ENCODE data around the gene ACADS.

The ACADS gene

DNA sequence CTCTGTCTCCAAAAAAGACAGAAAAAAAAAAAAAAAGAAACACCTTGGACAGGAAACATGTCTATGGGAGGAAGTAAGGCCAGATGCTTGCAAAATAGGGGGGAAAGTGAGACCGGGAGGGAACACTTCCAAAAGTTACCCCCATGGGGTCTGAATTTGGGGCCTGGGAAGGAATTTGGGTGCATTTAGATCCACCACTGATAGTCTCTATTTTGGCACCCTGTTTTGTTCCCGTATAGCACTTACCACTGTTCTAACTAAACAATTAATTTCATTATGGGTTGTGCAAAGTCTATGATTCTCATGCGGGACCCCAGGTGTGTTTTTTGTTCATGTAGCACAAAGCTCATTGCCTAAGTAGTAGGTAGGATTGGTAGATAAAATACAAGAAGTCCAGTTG, 40.1 kb upstream of the ACADS start:
- Histone ChIP-seq H3K4me3 (peak overlapping the region; percentile 78 to 87), H3K4me1 (peaks cover 0 to 34% (median 28%) of the 10 kb centered on the region in 4 donors), H3K9me3 (no peaks in the 10 kb centered on the region), H3K36me3 (no peaks in the 10 kb centered on the region), H3K27ac (peak overlapping the region; percentile 91 to 92), H3K27me3 (no peaks in the 10 kb centered on the region)
- no peak for DNase-seq
- TF ChIP-seq, protein P1, sequence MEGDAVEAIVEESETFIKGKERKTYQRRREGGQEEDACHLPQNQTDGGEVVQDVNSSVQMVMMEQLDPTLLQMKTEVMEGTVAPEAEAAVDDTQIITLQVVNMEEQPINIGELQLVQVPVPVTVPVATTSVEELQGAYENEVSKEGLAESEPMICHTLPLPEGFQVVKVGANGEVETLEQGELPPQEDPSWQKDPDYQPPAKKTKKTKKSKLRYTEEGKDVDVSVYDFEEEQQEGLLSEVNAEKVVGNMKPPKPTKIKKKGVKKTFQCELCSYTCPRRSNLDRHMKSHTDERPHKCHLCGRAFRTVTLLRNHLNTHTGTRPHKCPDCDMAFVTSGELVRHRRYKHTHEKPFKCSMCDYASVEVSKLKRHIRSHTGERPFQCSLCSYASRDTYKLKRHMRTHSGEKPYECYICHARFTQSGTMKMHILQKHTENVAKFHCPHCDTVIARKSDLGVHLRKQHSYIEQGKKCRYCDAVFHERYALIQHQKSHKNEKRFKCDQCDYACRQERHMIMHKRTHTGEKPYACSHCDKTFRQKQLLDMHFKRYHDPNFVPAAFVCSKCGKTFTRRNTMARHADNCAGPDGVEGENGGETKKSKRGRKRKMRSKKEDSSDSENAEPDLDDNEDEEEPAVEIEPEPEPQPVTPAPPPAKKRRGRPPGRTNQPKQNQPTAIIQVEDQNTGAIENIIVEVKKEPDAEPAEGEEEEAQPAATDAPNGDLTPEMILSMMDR (IDR thresholded peaks at IDR 0.05) = no peak
- intact Hi-C loops (cut with DNase I; ENCODE audit: low total_unique reads) = loop anchor here (5.0 kb wide), 1 partner anchor 38 kb away; no protein-coding TSS in a partner anchor

DNA sequence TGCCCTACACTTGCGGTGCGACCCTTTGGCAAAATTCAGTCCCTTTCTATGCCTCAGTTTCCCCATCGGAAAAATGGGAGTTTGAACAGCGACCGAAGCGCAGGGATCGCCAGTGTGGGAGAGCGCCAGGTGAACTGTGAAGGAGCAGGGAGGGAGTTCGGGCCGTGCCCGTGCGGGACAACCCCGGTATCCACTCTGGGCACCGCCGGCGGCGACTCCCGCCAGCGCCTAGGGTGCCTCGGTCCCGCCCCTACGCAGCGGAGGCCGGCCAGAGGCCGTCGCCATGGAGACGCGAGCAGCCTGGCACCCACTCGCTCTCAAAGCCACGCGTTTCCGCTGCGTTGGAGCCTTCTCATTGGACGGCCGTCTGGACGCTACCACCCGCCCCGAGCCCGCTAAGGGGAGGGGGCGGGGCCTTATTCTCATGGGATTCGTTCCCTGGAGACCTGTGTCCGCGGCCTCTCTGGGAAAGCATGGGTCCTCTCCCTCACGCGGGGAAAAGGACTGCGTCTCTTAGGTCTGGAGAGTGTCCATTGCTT, 39.4 kb upstream of the ACADS start:
- Histone ChIP-seq H3K4me1 (peaks cover 0 to 38% (median 28%) of the 10 kb centered on the region in 4 donors), H3K36me3 (no peaks in the 10 kb centered on the region), H3K27ac (peak overlapping the region; percentile 91 to 92), H3K4me3 (peak overlapping the region; percentile 78 to 87), H3K27me3 (no peaks in the 10 kb centered on the region), H3K9me3 (no peaks in the 10 kb centered on the region)
- TF ChIP-seq, protein P1 (IDR thresholded peaks at IDR 0.05) = no peak
- DNase-seq = peak; percentile 97 to 99
- intact Hi-C loops (cut with DNase I; ENCODE audit: low total_unique reads) = loop anchor here (5.0 kb wide), 1 partner anchor 39 kb away; no protein-coding TSS in a partner anchor

DNA sequence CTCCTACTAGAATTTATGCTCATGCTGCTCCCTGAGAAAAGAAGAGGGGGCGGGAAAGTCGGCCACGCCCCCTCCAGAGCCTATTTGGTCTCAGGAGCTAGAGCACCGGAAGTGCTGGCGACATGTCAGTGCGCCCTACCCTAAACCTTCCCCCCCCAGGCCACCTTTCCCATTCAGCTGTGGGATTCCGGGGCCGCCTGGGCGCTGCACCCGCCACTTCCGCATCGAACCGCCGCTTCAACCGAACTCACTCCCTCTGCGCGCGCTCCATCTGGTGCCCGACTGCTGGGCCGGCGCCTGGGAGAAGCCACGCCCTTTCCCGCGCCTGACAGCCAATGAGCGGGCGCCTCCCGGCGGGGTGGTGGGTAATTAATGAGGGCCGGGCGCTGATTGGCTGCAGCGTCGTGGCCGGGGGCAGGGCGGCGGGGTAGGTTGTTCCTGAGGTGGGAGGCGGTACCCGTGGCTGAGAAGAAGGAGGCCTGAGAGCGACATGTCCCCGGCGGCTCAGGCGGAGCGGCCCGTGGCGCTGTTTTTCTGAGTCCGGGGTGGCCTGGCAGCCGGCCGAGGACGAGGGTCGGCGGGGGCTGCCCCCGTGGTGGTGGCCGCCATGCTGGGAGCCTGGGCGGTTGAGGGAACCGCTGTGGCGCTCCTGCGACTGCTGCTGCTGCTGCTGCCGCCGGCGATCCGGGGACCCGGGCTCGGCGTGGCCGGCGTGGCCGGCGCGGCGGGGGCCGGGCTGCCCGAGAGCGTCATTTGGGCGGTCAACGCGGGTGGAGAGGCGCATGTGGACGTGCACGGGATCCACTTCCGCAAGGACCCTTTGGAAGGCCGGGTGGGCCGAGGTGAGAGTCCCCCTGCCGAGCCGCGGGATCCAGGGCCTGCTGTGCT, 38.7 kb upstream of the ACADS start, which contains the start of gene MLEC:
Gene MLEC, plus strand, starts transcription at position 460 of the 888 bp plus-strand sequence. Its CDS starts 148 bp downstream, at position 608.
- peak; percentile 98 to 99 for DNase-seq
- Histone ChIP-seq H3K9me3 (no peaks in the 10 kb centered on the region), H3K27ac (peak within 1 kb of the TSS; percentile 91 to 92), H3K4me1 (peaks cover 0 to 38% (median 28%) of the 10 kb centered on the region in 4 donors), H3K36me3 (no peaks in the 10 kb centered on the region), H3K27me3 (no peaks in the 10 kb centered on the region), H3K4me3 (peak within 1 kb of the TSS; percentile 78 to 87)
- intact Hi-C loops (cut with DNase I; ENCODE audit: low total_unique reads) = loop anchor here (5.0 kb wide), 1 partner anchor 40 kb away; no protein-coding TSS in a partner anchor
- TF ChIP-seq, protein P1 (IDR thresholded peaks at IDR 0.05) = no peak

DNA sequence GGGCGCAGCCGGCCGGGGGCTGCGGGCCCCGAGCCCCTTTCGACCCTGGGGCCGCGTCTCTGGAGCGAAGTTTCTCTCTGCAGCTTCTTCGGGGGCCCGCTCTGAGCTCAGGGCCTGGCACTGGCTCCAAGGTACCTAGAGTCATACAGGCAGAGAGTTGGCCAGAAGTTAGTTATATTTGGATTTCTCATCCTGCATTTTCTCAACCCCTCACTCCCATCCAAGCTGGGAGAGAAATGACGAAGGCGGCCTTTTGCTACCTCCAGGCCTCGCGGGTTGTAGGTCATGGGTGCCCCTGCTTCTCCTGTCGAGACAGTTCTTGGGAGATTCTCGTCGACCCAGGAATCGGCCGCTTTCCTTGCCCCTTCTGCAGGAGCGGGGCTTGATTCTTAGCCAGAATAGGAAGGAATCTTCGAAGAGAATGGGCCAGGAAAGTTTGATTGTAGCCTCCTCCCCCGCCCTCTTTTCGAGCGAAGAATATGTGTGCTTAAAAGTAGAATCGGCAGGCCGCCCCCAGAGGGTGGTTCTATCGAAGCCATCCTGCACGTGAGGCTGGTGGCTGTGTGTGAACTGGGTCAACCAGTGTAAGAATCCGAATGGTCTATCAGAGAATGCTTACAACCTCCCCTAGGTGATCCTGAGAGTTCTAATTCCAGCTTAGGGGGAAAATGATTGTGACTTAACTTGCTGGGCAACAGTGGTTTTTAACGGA, 37.9 kb upstream of the ACADS start:
- Histone ChIP-seq H3K4me3 (peak overlapping the region; percentile 78 to 87), H3K36me3 (no peaks in the 10 kb centered on the region), H3K27me3 (no peaks in the 10 kb centered on the region), H3K9me3 (no peaks in the 10 kb centered on the region), H3K27ac (peak overlapping the region; percentile 91 to 92), H3K4me1 (peaks cover 0 to 38% (median 28%) of the 10 kb centered on the region in 4 donors)
- DNase-seq = peak in 1 of 2 donors; percentile 34
- intact Hi-C loops (cut with DNase I; ENCODE audit: low total_unique reads) = loop anchor here (2.0 to 5.0 kb wide), 2 partner anchors 23 to 40 kb away; partner anchors contain the start of gene UNC119B
- TF ChIP-seq, protein P1 (IDR thresholded peaks at IDR 0.05) = no peak

DNA sequence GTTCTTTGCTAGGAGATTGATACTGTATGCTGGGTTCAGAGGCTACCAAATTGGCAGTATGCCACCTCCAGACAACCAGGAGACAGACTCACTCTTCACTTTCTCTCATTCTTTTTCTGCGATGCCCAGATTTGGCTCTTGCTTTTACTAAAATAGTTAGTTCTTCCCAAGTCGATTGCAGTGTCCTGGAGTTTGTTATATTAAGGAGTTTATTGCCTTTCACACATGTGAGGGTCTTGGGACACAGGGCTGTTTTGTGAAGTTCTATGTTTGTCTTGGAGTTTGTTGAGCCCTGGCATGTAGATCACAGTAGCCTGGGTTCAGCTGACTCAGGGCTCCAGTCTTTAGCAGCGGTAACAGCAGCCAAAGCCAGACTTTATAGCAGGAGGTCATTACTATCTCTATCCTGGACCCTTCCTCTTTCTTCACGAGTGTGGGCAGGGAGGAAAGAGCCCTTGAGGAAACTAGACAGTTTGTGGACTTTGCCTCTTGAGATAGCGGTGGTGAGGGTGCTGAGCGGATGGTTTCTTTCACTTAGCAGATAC, 37.0 kb upstream of the ACADS start:
- Histone ChIP-seq H3K4me1 (peaks cover 0 to 38% (median 28%) of the 10 kb centered on the region in 4 donors), H3K27ac (peak overlapping the region; percentile 91 to 92), H3K27me3 (no peaks in the 10 kb centered on the region), H3K36me3 (peaks cover 0 to 5% (median 0%) of the 10 kb centered on the region in 3 donors), H3K4me3 (peak overlapping the region; percentile 78 to 87), H3K9me3 (no peaks in the 10 kb centered on the region)
- no peak for DNase-seq
- intact Hi-C loops (cut with DNase I; ENCODE audit: low total_unique reads) = loop anchor here (2.0 to 5.0 kb wide), 2 partner anchors 22 to 41 kb away; partner anchors contain the start of gene UNC119B
- TF ChIP-seq, protein P1 (IDR thresholded peaks at IDR 0.05) = no peak

All from tibial artery (tissue), 4 donors.